Kidney (tissue), 14 donors: Measurements from ENCODE around the gene TTC39C. TPM values are rescaled to one million over a fixed set of nuclear protein-coding genes. Genes with fewer than 3 reads are reported as not detected.

ENCODE experiments used
- DNase-seq, 5 donors: peaks; one replicate each; pipeline ENCODE4 v3.0.0-alpha.2; 2013 to 2020
- FAIRE-seq: peaks from 2 replicates; lab custom pipeline; 2012; peaks lifted over from hg19 to GRCh38; lab: Jason Lieb, UNC
- H3K27ac ChIP-seq, 2 donors: one replicate each; pipeline ENCODE4 v1.7.0; 2013; ENCODE audit warnings: low read depth in 2 of 2, low read length in 2 of 2, inconsistent platforms in 1 of 2
- H3K27me3 ChIP-seq: one replicate; pipeline ENCODE4 v1.7.1; 2013; ENCODE audit warnings: low read length, inconsistent platforms; ENCODE audit not compliant: control insufficient read depth, insufficient read depth
- H3K36me3 ChIP-seq, 3 donors: one replicate each; pipeline versions ENCODE4 v1.7.0 to v1.7.1; 2013; ENCODE audit warnings: low read length in 3 of 3, control low read depth in 1 of 3, inconsistent platforms in 1 of 3; ENCODE audit not compliant: insufficient read depth in 3 of 3, control insufficient read depth in 2 of 3
- H3K4me1 ChIP-seq, 3 donors: one replicate each; pipeline versions ENCODE4 v1.7.0 to v1.7.1; 2013; ENCODE audit warnings: low read length in 3 of 3, inconsistent platforms in 1 of 3, low read depth in 1 of 3; ENCODE audit not compliant: control insufficient read depth in 2 of 3, insufficient read depth in 2 of 3
- H3K4me3 ChIP-seq, 3 donors: one replicate each; pipeline versions ENCODE4 v1.7.0 to v1.8.1; 2013; ENCODE audit warnings: low read length in 3 of 3, control low read depth in 1 of 3, inconsistent platforms in 1 of 3
- H3K9ac ChIP-seq, 3 donors: one replicate each; pipeline versions ENCODE4 v1.7.0 to v1.7.1; 2013; ENCODE audit warnings: low read length in 3 of 3, control low read depth in 1 of 3, inconsistent platforms in 1 of 3
- H3K9me3 ChIP-seq, 3 donors: one replicate each; pipeline versions ENCODE4 v1.7.0 to v1.7.1; 2013; ENCODE audit warnings: low read length in 3 of 3, control low read depth in 1 of 3, inconsistent platforms in 1 of 3; ENCODE audit not compliant: control insufficient read depth in 2 of 3, insufficient read depth in 1 of 3
- intact Hi-C: fragments of 100-400 bp; cut with DNase I; formaldehyde crosslinking; loops from one replicate; pipeline ENCODE4 v1.11.1; 2022
- polyA plus RNA-seq: library from polyadenylated mRNA; stranded (reverse); fragments of 350-450 nt; fragmentation: Illumina TruSeq; extraction: RNeasy Lipid Tissue Mini Kit (QIAGEN cat#74804); gene quantifications from one replicate; pipeline ENCODE4 v1.2.3, GENCODE V29; 2014; ENCODE audit warnings: low read depth, low replicate concordance; ENCODE audit not compliant: insufficient read depth
- total RNA-seq: library from RNA; stranded (reverse); fragmentation: NEBNext Ultra II Directional; extraction: Animal tissue kit (Norgen Biotek cat#: 25700); gene quantifications from one replicate; pipeline ENCODE4 v1.2.1, GENCODE V29; 2021
- TF ChIP-seq, protein P1 (sequence below): IDR thresholded peaks from 3 replicates; pipeline ENCODE4 v1.5.1; 2012; ENCODE audit warnings: mild to moderate bottlenecking, moderate library complexity, borderline replicate concordance; ENCODE audit not compliant: insufficient read depth; ENCODE audit errors: extremely low read depth
- donor health status: control.
- donor health status: control.
- donor health status: control.
- donor health status: control.
- donor health status: control.
- donor health status: DM: yes; HTN: yes; CAD: no.
- donor health status: Normal renal cell carcinoma (clear cell type).

TTC39C gene
- total and polyA plus RNA-seq, 2 donors from 2014 or later = 2.8 to 17.4 TPM

DNA sequence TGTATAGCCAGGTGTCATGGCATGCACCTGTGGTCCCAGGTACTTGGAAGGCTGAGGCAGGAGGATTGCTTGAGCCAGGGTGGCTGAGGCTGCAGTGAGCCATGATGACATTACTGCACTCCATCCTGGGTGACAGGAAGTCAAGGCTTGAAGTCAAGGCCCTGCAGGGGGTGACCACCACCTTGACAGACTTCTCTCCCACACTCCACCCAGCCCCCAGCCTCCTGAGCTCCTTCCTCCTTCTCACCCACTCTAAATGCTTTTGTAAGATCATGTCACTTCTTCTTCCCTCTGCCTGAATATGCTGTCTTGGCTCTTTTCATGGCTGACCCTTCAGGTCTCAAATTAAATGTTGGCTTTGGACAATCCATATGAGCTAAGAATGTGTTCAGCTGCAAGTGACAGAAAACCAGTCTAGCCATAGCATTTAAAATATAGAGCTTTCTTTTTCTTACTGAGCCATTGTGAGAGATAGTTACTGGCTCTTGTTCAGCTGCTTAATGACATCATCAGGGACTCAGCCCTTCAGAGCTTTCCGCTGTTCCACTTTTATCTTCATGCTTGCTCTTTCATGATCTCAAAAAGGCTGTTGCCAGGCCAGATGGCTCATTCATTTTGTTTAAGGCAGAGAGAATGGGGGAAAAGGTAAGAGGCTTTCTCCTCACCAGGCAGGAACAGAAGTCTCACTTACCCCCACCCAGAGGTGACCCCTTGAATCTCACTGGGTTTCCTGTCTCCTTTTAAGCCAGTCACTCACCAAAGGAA, 36.7 kb upstream of the TTC39C start:
- FAIRE-seq = no peak
- intact Hi-C loops = loop anchor here (10.0 kb wide), 1 partner anchor 57 kb away; no protein-coding TSS in a partner anchor

DNA sequence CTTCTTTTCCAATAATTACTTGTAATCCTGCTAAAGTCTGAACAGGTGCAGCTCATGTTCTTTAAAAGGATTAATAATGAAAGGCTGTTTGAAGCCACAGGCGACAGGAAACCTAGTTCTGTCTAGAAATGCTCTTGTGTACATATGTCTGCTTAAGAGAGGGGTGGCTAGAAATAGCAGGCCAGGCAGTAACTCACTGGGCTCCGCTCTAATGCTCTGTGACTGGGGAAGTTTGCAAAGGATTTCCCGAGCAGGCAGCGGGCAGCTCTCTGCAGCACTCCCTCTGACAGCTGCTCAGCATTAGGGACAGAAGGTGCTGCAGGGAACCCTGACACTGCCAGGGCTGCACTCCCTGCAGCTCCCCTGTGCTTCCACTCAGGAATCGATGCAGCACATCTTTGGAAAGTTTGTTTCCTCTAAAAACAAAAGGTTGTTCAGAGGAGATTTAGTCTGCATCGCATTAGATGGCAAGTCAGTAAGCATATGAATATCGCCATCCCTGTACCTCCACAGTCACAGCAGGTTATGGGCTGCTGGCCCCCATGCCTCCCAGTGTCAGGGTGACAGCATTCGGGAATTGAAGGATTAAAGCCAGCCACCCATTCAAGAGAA, 33.1 kb upstream of the TTC39C start:
- H3K4me3 ChIP-seq = no peak overlapping the region
- H3K27ac ChIP-seq = no peak overlapping the region
- H3K9ac ChIP-seq = no peak overlapping the region
- peaks cover 0 to 3% (median 0%) of the 10 kb centered on the region in 3 donors for H3K4me1 ChIP-seq
- no peaks in the 10 kb centered on the region for H3K9me3 ChIP-seq
- H3K36me3 ChIP-seq = no peaks in the 10 kb centered on the region
- H3K27me3 ChIP-seq = no peaks in the 10 kb centered on the region
- TF ChIP-seq, protein P1, sequence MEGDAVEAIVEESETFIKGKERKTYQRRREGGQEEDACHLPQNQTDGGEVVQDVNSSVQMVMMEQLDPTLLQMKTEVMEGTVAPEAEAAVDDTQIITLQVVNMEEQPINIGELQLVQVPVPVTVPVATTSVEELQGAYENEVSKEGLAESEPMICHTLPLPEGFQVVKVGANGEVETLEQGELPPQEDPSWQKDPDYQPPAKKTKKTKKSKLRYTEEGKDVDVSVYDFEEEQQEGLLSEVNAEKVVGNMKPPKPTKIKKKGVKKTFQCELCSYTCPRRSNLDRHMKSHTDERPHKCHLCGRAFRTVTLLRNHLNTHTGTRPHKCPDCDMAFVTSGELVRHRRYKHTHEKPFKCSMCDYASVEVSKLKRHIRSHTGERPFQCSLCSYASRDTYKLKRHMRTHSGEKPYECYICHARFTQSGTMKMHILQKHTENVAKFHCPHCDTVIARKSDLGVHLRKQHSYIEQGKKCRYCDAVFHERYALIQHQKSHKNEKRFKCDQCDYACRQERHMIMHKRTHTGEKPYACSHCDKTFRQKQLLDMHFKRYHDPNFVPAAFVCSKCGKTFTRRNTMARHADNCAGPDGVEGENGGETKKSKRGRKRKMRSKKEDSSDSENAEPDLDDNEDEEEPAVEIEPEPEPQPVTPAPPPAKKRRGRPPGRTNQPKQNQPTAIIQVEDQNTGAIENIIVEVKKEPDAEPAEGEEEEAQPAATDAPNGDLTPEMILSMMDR = no peak
- DNase-seq (peak in 3 of 5 donors; percentile 50 to 66 (median 58)), FAIRE-seq (no peak)
- intact Hi-C loops = no loop called here

More for the DNA sequence above, 36.7 kb upstream of the TTC39C start:
- H3K27ac ChIP-seq = no peak overlapping the region
- H3K9ac ChIP-seq = no peak overlapping the region
- H3K4me3 ChIP-seq = no peak overlapping the region
- TF ChIP-seq, protein P1 = no peak
- H3K27me3 ChIP-seq = no peaks in the 10 kb centered on the region
- H3K9me3 ChIP-seq = no peaks in the 10 kb centered on the region
- peaks cover 0 to 3% (median 0%) of the 10 kb centered on the region in 3 donors for H3K4me1 ChIP-seq
- H3K36me3 ChIP-seq = no peaks in the 10 kb centered on the region
- no peak for DNase-seq

DNA sequence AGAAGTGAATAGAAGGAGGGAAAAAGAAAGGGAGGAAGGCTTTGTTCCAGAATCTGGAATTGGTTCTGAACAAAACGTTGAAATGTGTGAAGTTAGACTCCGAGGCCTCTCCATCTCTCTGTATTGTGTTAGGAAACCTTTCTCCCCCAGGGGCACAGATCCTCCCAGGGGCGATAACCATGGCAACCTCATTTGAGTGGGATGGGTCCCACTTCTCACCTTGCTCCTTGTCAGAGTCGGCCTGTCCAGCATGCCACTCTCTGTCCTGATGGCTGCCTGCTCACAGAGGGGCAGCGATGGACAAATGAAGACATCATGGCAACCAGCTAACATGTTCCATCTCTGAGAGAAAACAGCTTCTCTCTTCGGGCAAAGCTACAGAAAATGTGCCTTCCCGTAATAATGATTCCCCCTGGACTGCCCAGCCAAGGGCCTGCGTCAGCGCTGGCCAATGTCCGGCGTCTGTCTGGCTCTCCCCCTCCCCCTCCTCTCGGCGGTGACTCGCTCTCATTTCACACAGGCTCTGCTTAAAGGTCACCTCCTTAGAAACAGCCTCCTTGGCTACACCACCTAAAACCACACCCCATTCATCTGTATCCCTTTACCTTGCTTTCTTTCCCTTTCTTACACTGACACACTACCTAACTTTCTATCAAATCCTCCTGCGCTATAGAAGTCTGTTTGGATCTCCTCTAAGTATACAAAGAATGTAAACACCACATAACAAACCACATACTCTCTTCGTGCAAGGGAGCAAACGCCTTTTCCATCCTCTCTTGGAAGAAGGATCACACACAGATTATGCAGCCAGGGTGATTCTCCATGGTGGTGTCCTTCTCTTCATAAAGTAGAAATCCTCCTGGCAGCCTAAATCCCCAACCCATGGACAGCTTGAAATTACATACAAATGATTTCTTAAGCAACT, 32.1 kb upstream of the TTC39C start:
- Histone ChIP-seq H3K9ac (no peak overlapping the region), H3K27ac (no peak overlapping the region), H3K4me3 (no peak overlapping the region), H3K4me1 (peaks cover 0 to 3% (median 0%) of the 10 kb centered on the region in 3 donors), H3K27me3 (no peaks in the 10 kb centered on the region), H3K36me3 (no peaks in the 10 kb centered on the region), H3K9me3 (no peaks in the 10 kb centered on the region)
- intact Hi-C loops = no loop called here
- TF ChIP-seq, protein P1 = no peak
- no peak for FAIRE-seq
- peak; percentile 61 to 79 (median 64) for DNase-seq
